Cardiac muscle cell (in vitro differentiated cells and primary cell): Measurements from ENCODE around the gene HSD11B1L. TPM values are rescaled to one million over a fixed set of nuclear protein-coding genes. Genes with fewer than 3 reads are reported as not detected.

Experiments used
- DNase-seq, 2 donors: peaks; one replicate each; pipeline versions ENCODE4 v3.0.0 to v3.0.0-alpha.2; 2010 to 2017; ENCODE audit warnings: low read depth in 1 of 2, low spot score in 1 of 2
- H3K27ac ChIP-seq: fragments of 200-600 bp; sonication (generic); 2 replicates; pipeline ENCODE4 v1.5.1; 2016
- H3K27me3 ChIP-seq: fragments of 200-600 bp; sonication (generic); 2 replicates; pipeline ENCODE4 v1.6.0; 2016; ENCODE audit warnings: control low read depth
- H3K36me3 ChIP-seq: fragments of 200-600 bp; sonication (generic); 2 replicates; pipeline ENCODE4 v1.5.1; 2016; ENCODE audit warnings: control low read depth
- H3K4me1 ChIP-seq: fragments of 200-600 bp; sonication (generic); 2 replicates; pipeline ENCODE4 v1.8.1; 2017; ENCODE audit warnings: low read depth, mild to moderate bottlenecking, mixed run types
- H3K4me3 ChIP-seq: fragments of 200-600 bp; sonication (generic); 2 replicates; pipeline ENCODE4 v1.5.1; 2016; ENCODE audit warnings: mild to moderate bottlenecking
- H3K9me3 ChIP-seq: fragments of 200-600 bp; sonication (generic); 2 replicates; pipeline ENCODE4 v1.5.1; 2017; ENCODE audit warnings: low read depth, mild to moderate bottlenecking, control low read depth
- CTCF ChIP-seq: IDR thresholded peaks from 2 replicates; pipeline ENCODE4 v1.5.1; 2012; ENCODE audit warnings: low read depth, mild to moderate bottlenecking, low read length
- polyA plus RNA-seq: library from polyadenylated mRNA; unstranded; fragments of >200 nt; fragmentation: Nextera tagmentation; extraction: Ambion mirVana; gene quantifications from 2 replicates; pipeline ENCODE4 v1.2.1, GENCODE V29; 2016
- total RNA-seq: library from RNA; depleted of rRNA; stranded (reverse); fragments of >200 nt; gene quantifications from 2 replicates; pipeline ENCODE4 v1.2.3, GENCODE V29; 2016

Gene HSD11B1L
- total and polyA plus RNA-seq, 2 experiments from 2014 or later, result 61.9 to 80.5 TPM

GRCh38 chr19:5661483-5661882, 19.3 kb upstream of the HSD11B1L start:
- H3K9me3 ChIP-seq, result no peaks in the 10 kb centered on the region
- no peaks in the 10 kb centered on the region for H3K27me3 ChIP-seq
- TF ChIP-seq CTCF, result no peak
- H3K4me3 ChIP-seq, result no peak overlapping the region
- DNase-seq, result no peak
- no peak overlapping the region for H3K27ac ChIP-seq
- no peaks in the 10 kb centered on the region for H3K4me1 ChIP-seq
- H3K36me3 ChIP-seq, result peaks cover 81% of the 10 kb centered on the region

- no peaks in the 10 kb centered on the region for H3K27me3 ChIP-seq
- H3K36me3 ChIP-seq, result peaks cover 71% of the 10 kb centered on the region
- no peaks in the 10 kb centered on the region for H3K9me3 ChIP-seq
- H3K4me3 ChIP-seq, result no peak overlapping the region
- H3K27ac ChIP-seq, result no peak overlapping the region
- TF ChIP-seq CTCF, result no peak
- no peak for DNase-seq
- no peaks in the 10 kb centered on the region for H3K4me1 ChIP-seq
Observed at GRCh38 chr19:5663904-5664303, 16.9 kb upstream of the HSD11B1L start.

GRCh38 chr19:5664515-5664914, 16.3 kb upstream of the HSD11B1L start:
- Histone ChIP-seq H3K4me1 (no peaks in the 10 kb centered on the region), H3K27me3 (no peaks in the 10 kb centered on the region), H3K27ac (no peak overlapping the region), H3K36me3 (peaks cover 71% of the 10 kb centered on the region), H3K4me3 (no peak overlapping the region), H3K9me3 (no peaks in the 10 kb centered on the region)
- no peak for DNase-seq
- TF ChIP-seq CTCF, result no peak

GRCh38 chr19:5665781-5666513, 14.9 kb upstream of the HSD11B1L start:
- DNase-seq, result peak in 1 of 2 donors; percentile 33
- H3K9me3 ChIP-seq, result no peaks in the 10 kb centered on the region
- H3K4me3 ChIP-seq, result no peak overlapping the region
- H3K36me3 ChIP-seq, result peaks cover 65% of the 10 kb centered on the region
- TF ChIP-seq CTCF, result peak; percentile 15
- H3K4me1 ChIP-seq, result no peaks in the 10 kb centered on the region
- no peaks in the 10 kb centered on the region for H3K27me3 ChIP-seq
- peak overlapping the region; percentile 19 for H3K27ac ChIP-seq

- peaks cover 57% of the 10 kb centered on the region for H3K36me3 ChIP-seq
- no peaks in the 10 kb centered on the region for H3K9me3 ChIP-seq
- no peaks in the 10 kb centered on the region for H3K27me3 ChIP-seq
- H3K4me3 ChIP-seq, result no peak overlapping the region
- no peak for DNase-seq
- no peaks in the 10 kb centered on the region for H3K4me1 ChIP-seq
- no peak for TF ChIP-seq CTCF
- peak overlapping the region; percentile 60 for H3K27ac ChIP-seq
Observed at GRCh38 chr19:5666921-5667610, 13.8 kb upstream of the HSD11B1L start.
